K562 (cell line): ENCODE data around the gene CAPN7. TPM values are rescaled to one million over a fixed set of nuclear protein-coding genes. Genes with fewer than 3 reads are reported as not detected.

Experiments used
- CREB3L1 ChIP-seq: fragments of 450-650 bp; IDR thresholded peaks from 2 replicates; pipeline ENCODE4 v1.6.1; 2014; ENCODE audit warnings: low read depth, mild to moderate bottlenecking, moderate library complexity, borderline replicate concordance
- CXXC5 ChIP-seq: fragments of 250-450 bp; sonication (Bioruptor Pico); IDR thresholded peaks from 2 replicates; pipeline ENCODE4 v1.8.0; 2022; ENCODE audit warnings: inconsistent platforms, mild to moderate bottlenecking, moderate library complexity
- GATA2 ChIP-seq: sonication (generic); formaldehyde crosslinking; IDR thresholded peaks from 2 replicates; pipeline ENCODE4 v1.4.0; 2020; ENCODE audit warnings: mild to moderate bottlenecking, missing genetic modification reagents
- HES1 ChIP-seq: fragments of 450-650 bp; IDR thresholded peaks from 2 replicates; pipeline ENCODE4 v1.6.1; 2016; ENCODE audit warnings: low read depth, mild to moderate bottlenecking, moderate library complexity
- MCM2 ChIP-seq: fragments of 450-650 bp; IDR thresholded peaks from 2 replicates; pipeline ENCODE4 v1.6.1; 2017; ENCODE audit warnings: low read depth, mild to moderate bottlenecking
- MYNN ChIP-seq, 2 experiments: sonication (generic); formaldehyde crosslinking in 1 of 2; IDR thresholded peaks; 2 replicates each; pipeline versions ENCODE4 v1.5.0 to v1.6.1; 2016 to 2020; ENCODE audit warnings: antibody characterized with exemption in 1 of 2, missing genetic modification reagents in 1 of 2
- NKRF ChIP-seq: fragments of 450-650 bp; IDR thresholded peaks from 2 replicates; pipeline ENCODE4 v1.6.1; 2016; ENCODE audit warnings: borderline replicate concordance
- REST ChIP-seq, 2 experiments: fragments of 450-650 bp; formaldehyde crosslinking in 1 of 2; IDR thresholded peaks; 2 replicates each; pipeline versions ENCODE4 v1.4.0 to v1.6.1; 2014 to 2020; ENCODE audit warnings: mild to moderate bottlenecking in 2 of 2, borderline replicate concordance in 1 of 2, low read depth in 1 of 2
- SNRNP70 ChIP-seq: fragments of 200-400 bp; formaldehyde crosslinking; optimal IDR thresholded peaks from 2 replicates; pipeline ENCODE3; 2017; ENCODE audit warnings: low read depth, low read length
- SRSF7 ChIP-seq: fragments of 200-400 bp; formaldehyde crosslinking; optimal IDR thresholded peaks from 2 replicates; pipeline ENCODE3; 2017; ENCODE audit warnings: mild to moderate bottlenecking, low read depth, low read length
- TCF7 ChIP-seq: sonication (generic); IDR thresholded peaks from 2 replicates; pipeline ENCODE4 v1.6.1; 2016; ENCODE audit warnings: antibody characterized with exemption, borderline replicate concordance
- ZNF253 ChIP-seq: fragments of 250-450 bp; sonication (Bioruptor Pico); conservative IDR thresholded peaks from 2 replicates; pipeline ENCODE4 v1.6.1; 2021; ENCODE audit warnings: mild to moderate bottlenecking
- ZNF324 ChIP-seq: fragments of 250-450 bp; sonication (Bioruptor Pico); IDR thresholded peaks from 2 replicates; pipeline ENCODE4 v1.4.0; 2020; ENCODE audit warnings: mild to moderate bottlenecking
- ZNF408 ChIP-seq: fragments of 250-450 bp; sonication (Bioruptor Pico); IDR thresholded peaks from 2 replicates; pipeline ENCODE4 v1.4.0; 2020; ENCODE audit warnings: low read depth, mild to moderate bottlenecking, moderate library complexity
- polyA plus RNA-seq, 8 experiments: library from polyadenylated mRNA; depleted of rRNA in 4 of 8; stranded (reverse) in 5 of 8; unstranded in 3 of 8; fragments of >200 nt; fragmentation: Nextera tagmentation in 2 of 8; fragmentation: Illumina TruSeq in 1 of 8; extraction: Ambion mirVana in 2 of 8; extraction: Trizol in 1 of 8; gene quantifications; 2 replicates each; pipeline versions ENCODE4 v1.2.1 to v1.2.3, GENCODE V29; 2011 to 2014; ENCODE audit warnings: inconsistent platforms in 1 of 8, missing spikeins in 1 of 8
- total RNA-seq, 7 experiments: library from RNA; depleted of rRNA in 6 of 7; stranded (reverse); fragments of >200 nt in 6 of 7; fragmentation: Illumina TruSeq in 2 of 7; extraction: Trizol in 2 of 7; gene quantifications; 2 replicates each; pipeline versions ENCODE4 v1.2.1 to v1.2.3, GENCODE V29; 2011 to 2021; ENCODE audit warnings: low replicate concordance in 1 of 7

The CAPN7 gene
- total and polyA plus RNA-seq, 9 of the 15 experiments (the other 6 are each of a cell fraction or from before 2014, with no cell fraction given), result 6.5 to 42.7 (median 32.7) TPM

GRCh38 chr3:15269091-15269989 is 63.3 kb downstream of the CAPN7 start (continued):
- peak; percentile 40; the same call in 1 of the 2 replicates for TF ChIP-seq NKRF
- TF ChIP-seq MYNN (IDR thresholded peaks at IDR 0.05), result peak; percentile 91
- TF ChIP-seq MYNN (CRISPR knock-in tag; IDR thresholded peaks at IDR 0.05), result no peak
- no peak for TF ChIP-seq SRSF7
- TF ChIP-seq REST (IDR thresholded peaks at IDR 0.05; ENCODE audit: borderline replicate concordance), result peak; percentile 69
- no peak for TF ChIP-seq REST (CRISPR knock-in tag; IDR thresholded peaks at IDR 0.05; ENCODE audit: low read depth)
- TF ChIP-seq ZNF324, result peak; percentile 25; the same call in 1 of the 2 replicates
- no peak for TF ChIP-seq ZNF253
- TF ChIP-seq HES1, result 0 out of 2 replicates have a peak, but pooled peaks have one; percentile 37
- TF ChIP-seq CREB3L1, result peak; percentile 61; the same call in 1 of the 2 replicates
- no peak for TF ChIP-seq MCM2
- no peak; the same call in 1 of the 2 replicates for TF ChIP-seq TCF7
- TF ChIP-seq CXXC5, result peak; percentile 86
- TF ChIP-seq SNRNP70, result no peak
- peak; percentile 86 for TF ChIP-seq GATA2 (CRISPR knock-in tag)
- TF ChIP-seq ZNF408 (CRISPR knock-in tag), result no peak
